ENCODE data around the gene ADRB2.

Gene ADRB2

DNA sequence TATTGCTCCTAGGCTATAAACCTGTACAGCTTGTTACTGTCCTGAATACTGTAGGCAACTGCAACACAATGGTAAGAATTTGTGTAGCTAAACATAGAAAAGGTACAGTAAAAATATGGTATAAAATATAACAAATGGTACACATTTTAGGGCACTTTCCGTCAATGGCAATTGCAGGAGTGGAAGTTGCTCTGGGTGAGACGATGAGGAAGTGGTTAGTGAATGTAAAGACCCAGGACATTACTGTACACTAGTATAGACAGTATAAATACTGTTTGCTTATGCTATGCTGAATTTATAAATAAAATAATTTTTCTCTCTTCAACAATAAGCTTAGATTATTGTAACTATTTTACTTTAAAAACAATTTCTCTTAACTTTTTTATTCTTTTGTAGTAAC is 15.6 kb upstream of the ADRB2 start:
- H3K4me3 ChIP-seq (ENCODE audit: low read length) = no peak overlapping the region
- TF ChIP-seq ZNF274 (IDR thresholded peaks at IDR 0.05; ENCODE audit: low read depth, low read length) = no peak

DNA sequence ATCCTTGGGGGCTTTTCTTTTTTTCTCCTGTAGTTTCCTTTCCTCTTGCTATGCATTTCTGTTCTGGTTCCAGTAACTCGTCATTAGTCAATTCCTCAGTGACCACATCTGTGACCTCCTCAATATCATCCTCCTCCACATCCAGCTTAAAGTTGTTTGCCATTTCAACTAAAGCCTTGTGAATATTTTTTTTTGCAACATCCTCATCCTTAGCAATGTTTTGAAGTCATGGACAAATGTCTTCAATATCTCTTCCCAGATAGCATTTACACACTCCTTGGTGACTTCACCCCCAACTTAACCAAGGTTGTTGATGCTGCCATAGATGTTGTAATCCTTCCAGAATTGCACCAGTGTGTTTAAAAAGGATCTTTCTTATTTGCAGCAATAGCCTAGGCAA is 14.7 kb upstream of the ADRB2 start:
- H3K4me3 ChIP-seq (ENCODE audit: low read length) = no peak overlapping the region
- no peak for TF ChIP-seq ZNF274 (IDR thresholded peaks at IDR 0.05; ENCODE audit: low read depth, low read length)

DNA sequence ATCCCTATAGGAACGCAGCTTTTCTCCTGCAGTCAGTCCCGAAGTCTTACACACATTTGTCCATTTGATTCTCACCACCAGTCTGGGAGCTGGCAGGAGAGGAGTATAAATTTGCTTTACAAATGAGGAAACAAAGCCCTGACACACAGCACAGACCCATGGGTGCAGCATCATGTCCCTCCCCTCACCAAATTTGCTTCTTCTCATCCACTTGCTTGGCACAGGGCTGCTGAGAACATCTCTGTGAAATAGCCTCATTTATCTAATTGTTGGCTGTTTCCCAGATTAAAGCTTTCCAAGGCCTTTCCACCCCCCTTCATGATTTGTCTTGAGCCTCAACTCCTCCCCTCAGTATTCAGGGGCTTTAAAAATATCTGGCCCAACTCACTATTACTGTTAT is 11.3 kb upstream of the ADRB2 start:
- H3K4me3 ChIP-seq (ENCODE audit: low read length) = no peak overlapping the region
- TF ChIP-seq ZNF274 (IDR thresholded peaks at IDR 0.05; ENCODE audit: low read depth, low read length) = no peak

DNA sequence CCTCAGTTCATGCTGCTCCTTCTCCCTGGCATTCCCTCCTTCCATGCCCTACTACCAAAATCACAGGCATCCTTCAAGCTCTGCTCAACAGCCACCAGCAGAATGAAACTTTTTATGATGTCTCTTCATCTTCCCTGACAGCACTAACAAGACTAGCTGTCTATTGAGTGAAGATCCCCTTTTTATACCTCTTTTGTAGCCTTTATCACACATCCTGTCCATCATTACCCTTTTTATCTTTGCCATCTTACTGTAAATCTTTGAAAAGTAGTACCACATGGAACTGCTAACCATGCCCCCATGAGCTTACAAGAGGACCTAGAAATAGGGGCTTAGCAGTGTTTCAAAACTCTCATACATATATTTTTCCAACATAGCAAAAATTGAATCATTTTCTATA is 10.8 kb upstream of the ADRB2 start:
- H3K4me3 ChIP-seq (ENCODE audit: low read length) = no peak overlapping the region
- TF ChIP-seq ZNF274 (IDR thresholded peaks at IDR 0.05; ENCODE audit: low read depth, low read length) = no peak

DNA sequence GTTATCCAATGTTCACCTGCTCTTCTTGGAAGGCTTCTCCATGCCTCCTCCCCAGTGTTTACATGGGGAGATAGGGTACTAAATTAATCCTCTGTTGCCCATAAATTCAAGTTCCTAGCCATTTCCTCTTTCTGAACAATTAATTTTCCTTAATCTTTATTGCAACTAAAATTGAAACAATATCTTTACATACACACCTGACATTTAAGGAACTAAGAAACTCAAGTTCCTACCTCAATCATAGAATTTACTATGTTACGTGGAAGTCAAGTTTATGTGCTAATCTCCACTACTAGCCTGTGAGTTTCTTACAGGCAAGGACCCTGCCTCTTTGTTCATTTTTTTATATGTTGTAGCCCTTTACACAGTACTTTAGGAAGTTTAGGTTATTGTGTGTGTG is 10.1 kb upstream of the ADRB2 start:
- no peak overlapping the region for H3K4me3 ChIP-seq (ENCODE audit: low read length)
- no peak for TF ChIP-seq ZNF274 (IDR thresholded peaks at IDR 0.05; ENCODE audit: low read depth, low read length)

DNA sequence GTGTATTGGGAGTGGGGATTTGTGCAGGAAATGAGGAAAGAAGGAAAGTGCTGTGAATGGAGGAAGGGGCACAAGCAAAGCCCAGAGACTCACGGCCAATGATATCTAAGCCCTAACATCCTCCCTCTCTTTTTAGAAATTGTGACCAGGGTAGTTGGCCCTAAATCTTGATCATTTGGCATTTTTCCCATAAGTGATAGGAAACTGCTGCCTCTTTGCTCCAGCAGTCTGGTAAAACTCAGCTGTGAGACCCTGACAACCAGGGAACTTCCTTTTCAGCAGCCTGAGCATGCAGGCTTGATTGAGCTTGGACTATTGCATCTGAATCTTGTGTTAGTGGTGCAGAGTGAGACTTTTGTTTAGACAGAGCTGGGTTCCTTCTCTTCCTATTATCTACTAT is 9.6 kb upstream of the ADRB2 start:
- no peak overlapping the region for H3K4me3 ChIP-seq (ENCODE audit: low read length)
- TF ChIP-seq ZNF274 (IDR thresholded peaks at IDR 0.05; ENCODE audit: low read depth, low read length) = no peak

DNA sequence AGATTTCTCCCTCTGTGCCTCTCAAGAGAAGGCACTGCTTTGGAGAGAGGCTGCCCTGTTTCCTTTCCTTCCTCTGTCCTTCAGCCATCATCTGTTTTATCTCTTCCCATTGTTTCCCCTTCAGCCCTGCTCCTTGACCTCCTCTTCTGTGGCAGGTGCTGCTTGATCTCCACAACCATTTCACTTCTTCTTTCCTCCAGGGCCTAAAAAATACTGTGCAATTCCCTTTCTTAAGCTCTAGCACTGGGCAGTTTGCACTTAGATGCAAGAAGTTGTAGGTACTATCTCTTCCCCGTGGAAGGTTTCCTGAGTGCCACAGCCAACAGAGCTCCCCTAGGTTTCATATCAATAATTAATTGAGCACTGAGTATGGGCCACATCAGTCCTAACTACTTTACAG is 8.8 kb upstream of the ADRB2 start:
- H3K4me3 ChIP-seq (ENCODE audit: low read length) = no peak overlapping the region
- TF ChIP-seq ZNF274 (IDR thresholded peaks at IDR 0.05; ENCODE audit: low read depth, low read length) = no peak

DNA sequence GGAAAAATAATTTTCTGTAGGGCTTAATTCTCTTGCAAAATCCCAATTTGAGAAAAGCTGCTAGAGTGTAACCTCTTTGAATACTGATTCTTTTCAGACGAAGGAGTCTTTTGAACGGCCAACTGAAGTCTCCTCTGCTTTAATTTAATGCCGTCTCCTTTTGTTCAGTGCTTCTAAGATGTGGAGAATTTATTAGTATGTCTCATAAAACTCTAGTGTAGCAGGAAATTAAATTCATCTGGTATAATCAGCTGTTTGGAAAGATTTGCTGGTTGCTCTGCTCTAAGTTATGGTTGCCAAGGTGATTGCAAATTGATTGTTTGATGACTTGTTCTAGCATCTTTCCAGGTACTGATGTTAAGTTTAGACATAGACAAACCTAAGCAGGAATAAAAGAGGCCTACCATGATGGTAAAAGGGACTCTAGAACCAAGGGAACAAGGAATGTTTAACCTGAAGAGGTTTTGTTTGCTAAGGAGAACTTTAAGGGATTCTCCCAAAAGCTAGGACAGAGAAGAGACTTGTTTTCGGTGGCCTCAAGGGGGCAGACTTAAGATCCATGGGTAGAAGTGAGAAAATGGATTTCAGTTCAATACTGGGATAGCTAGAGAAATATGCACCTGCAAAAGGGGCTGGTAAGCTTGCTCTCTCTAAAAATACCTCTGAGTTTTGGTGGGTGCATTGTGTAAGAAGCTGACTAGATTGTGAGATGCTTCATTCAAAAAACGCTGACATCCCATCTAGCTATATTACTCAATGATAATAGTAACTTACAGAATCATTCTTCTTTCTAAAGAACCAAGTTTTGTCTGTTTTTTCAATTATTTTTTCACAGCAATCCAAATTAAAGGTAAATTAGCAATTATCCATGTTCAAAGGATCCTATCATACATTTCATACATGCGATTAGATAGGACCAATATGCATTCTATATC is 5.7 kb upstream of the ADRB2 start:
- no peak overlapping the region for H3K4me3 ChIP-seq (ENCODE audit: low read length)
- TF ChIP-seq ZNF274 (IDR thresholded peaks at IDR 0.05; ENCODE audit: low read depth, low read length) = no peak

DNA sequence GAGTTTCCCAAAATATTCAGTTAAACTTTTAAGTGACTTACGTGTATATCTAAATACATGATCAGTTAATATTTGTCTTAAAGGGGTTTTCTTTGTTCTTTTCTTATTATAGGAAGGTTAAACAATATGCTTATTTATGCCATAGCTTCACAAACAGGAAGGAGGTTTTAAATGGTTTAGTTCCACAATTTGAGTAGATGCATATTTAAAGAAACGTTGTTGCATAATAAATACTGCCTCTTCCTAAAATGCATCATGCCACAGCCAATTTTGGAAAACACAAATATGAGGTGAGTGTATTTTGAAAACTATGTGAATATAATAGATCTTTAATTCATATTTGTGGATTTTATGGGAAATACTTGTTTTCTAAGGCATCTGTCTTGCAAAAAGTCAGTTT is 2.5 kb upstream of the ADRB2 start:
- H3K4me3 ChIP-seq (ENCODE audit: low read length) = no peak overlapping the region
- TF ChIP-seq ZNF274 (IDR thresholded peaks at IDR 0.05; ENCODE audit: low read depth, low read length) = no peak

DNA sequence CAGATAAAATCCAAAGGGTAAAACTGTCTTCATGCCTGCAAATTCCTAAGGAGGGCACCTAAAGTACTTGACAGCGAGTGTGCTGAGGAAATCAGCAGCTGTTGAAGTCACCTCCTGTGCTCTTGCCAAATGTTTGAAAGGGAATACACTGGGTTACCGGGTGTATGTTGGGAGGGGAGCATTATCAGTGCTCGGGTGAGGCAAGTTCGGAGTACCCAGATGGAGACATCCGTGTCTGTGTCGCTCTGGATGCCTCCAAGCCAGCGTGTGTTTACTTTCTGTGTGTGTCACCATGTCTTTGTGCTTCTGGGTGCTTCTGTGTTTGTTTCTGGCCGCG is 727 bp upstream of the ADRB2 start:
- H3K4me3 ChIP-seq (ENCODE audit: low read length) = peak overlapping the region; percentile 69
- TF ChIP-seq ZNF274 (IDR thresholded peaks at IDR 0.05; ENCODE audit: low read depth, low read length) = no peak

DNA sequence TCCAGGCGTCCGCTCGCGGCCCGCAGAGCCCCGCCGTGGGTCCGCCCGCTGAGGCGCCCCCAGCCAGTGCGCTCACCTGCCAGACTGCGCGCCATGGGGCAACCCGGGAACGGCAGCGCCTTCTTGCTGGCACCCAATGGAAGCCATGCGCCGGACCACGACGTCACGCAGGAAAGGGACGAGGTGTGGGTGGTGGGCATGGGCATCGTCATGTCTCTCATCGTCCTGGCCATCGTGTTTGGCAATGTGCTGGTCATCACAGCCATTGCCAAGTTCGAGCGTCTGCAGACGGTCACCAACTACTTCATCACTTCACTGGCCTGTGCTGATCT is 294 bp downstream of the ADRB2 start:
- peak overlapping the region; percentile 69; the same call in 1 of the 2 replicates for H3K4me3 ChIP-seq (ENCODE audit: low read length)
- TF ChIP-seq ZNF274 (IDR thresholded peaks at IDR 0.05; ENCODE audit: low read depth, low read length) = no peak

DNA sequence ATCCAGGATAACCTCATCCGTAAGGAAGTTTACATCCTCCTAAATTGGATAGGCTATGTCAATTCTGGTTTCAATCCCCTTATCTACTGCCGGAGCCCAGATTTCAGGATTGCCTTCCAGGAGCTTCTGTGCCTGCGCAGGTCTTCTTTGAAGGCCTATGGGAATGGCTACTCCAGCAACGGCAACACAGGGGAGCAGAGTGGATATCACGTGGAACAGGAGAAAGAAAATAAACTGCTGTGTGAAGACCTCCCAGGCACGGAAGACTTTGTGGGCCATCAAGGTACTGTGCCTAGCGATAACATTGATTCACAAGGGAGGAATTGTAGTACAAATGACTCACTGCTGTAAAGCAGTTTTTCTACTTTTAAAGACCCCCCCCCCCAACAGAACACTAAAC is 1.3 kb downstream of the ADRB2 start:
- no peak for TF ChIP-seq ZNF274 (IDR thresholded peaks at IDR 0.05; ENCODE audit: low read depth, low read length)
- H3K4me3 ChIP-seq (ENCODE audit: low read length) = no peak overlapping the region

DNA sequence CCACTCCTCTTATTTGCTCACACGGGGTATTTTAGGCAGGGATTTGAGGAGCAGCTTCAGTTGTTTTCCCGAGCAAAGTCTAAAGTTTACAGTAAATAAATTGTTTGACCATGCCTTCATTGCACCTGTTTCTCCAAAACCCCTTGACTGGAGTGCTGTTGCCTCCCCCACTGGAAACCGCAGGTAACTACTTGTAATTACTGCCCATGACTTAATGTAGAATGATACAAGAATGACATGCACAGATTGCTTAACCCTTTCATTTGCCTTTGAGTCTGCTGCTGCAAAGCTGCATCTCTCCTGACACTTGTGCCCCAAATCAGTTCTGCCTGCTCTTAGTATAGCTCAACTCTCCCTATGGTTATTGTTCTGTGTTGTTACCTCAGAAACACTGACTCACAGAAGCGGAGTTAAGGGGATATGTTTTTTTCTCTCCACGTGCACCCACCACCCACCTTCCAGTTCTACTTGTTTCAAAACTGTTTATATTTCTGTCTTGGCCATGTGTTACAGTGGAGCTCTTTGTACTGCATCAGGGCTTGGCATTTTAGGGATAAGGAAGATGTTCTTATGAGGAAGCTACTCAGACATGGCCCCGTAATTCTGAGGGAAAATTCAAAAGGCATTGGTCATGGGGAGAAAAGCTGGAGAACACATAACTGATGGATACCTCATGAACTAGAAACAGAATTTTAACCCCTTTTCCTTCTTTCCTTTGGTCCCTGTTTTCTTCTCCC is 2.3 kb downstream of the ADRB2 start:
- TF ChIP-seq ZNF274 (IDR thresholded peaks at IDR 0.05; ENCODE audit: low read depth, low read length) = no peak
- H3K4me3 ChIP-seq (ENCODE audit: low read length) = peak overlapping the region; percentile 7; the same call in 1 of the 2 replicates

DNA sequence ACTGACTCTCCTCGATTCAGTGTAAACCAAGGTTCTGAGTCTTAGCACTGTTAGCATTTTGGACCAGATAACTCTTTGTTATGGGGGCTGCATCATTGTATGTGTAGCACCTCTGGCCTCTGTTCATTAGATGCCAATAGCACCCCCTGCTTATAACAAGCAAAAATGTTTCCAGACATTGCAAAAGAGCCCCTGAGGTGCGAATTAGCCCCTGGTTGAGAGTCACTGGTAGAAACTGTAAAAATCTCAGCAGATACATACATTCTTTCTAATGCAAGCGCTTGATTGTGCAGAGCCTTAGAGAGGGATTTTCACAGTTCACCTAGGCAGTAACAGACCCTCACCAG is 2.8 kb downstream of the ADRB2 start:
- H3K4me3 ChIP-seq (ENCODE audit: low read length) = no peak overlapping the region
- no peak for TF ChIP-seq ZNF274 (IDR thresholded peaks at IDR 0.05; ENCODE audit: low read depth, low read length)

DNA sequence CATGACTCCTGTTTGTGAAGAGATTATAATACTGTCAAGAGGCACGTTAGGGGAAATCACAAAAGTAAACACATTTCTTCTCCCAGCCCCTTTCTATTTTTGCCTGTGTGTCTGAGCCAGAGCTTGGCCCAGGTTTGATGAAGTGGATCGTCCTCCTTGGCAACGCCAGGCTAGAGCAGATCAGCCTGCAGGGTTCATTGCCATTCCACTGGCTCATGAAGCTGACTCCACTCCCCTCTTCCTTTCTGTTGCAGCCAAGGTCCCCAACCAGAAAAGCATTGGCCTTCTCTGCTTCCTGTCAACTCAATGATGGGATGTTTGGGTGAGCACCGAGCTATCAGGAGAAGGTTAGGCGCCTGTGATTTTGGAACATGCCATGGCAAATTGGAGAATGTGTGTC is 3.3 kb downstream of the ADRB2 start:
- no peak for TF ChIP-seq ZNF274 (IDR thresholded peaks at IDR 0.05; ENCODE audit: low read depth, low read length)
- no peak overlapping the region for H3K4me3 ChIP-seq (ENCODE audit: low read length)
